Measurements from ENCODE around the gene BLMH. TPM values are rescaled to one million over a fixed set of nuclear protein-coding genes. Genes with fewer than 3 reads are reported as not detected.
A peak's percentile ranks its signal among the peaks of the same experiment; 100 is the strongest.

BLMH gene
- total RNA-seq, 1 donor from 2014 or later, result 87.1 TPM

DNA sequence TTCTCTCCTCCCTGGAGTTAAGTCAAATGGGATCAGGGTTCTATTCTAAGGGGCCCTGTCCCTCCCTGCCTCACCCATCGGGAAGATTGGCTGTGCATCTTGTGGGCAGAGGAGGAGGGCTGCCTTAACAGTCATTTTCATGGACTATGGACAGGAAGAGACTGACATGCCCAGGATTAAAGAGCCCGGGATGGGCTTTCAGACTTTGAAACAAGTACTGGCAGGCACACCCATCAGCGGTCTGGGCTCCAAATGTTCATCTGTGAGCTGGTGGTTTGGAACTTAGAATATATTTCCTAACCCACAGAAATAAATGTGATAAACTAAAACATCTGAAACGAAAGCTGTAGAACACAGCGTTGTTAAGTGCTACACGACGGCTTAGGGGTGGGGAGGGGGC lies 62.7 kb downstream of the BLMH start:
- no peak overlapping the region for H3K4me3 Mint-ChIP-seq
- no peak overlapping the region for H3K27ac Mint-ChIP-seq (ENCODE audit: unreplicated experiment)
- TF ChIP-seq, protein P1, sequence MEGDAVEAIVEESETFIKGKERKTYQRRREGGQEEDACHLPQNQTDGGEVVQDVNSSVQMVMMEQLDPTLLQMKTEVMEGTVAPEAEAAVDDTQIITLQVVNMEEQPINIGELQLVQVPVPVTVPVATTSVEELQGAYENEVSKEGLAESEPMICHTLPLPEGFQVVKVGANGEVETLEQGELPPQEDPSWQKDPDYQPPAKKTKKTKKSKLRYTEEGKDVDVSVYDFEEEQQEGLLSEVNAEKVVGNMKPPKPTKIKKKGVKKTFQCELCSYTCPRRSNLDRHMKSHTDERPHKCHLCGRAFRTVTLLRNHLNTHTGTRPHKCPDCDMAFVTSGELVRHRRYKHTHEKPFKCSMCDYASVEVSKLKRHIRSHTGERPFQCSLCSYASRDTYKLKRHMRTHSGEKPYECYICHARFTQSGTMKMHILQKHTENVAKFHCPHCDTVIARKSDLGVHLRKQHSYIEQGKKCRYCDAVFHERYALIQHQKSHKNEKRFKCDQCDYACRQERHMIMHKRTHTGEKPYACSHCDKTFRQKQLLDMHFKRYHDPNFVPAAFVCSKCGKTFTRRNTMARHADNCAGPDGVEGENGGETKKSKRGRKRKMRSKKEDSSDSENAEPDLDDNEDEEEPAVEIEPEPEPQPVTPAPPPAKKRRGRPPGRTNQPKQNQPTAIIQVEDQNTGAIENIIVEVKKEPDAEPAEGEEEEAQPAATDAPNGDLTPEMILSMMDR (conservative IDR thresholded peaks at IDR 0.05), result no peak
- DNase-seq (ENCODE audit: low read depth, low spot score), result no peak
- H3K4me1 Mint-ChIP-seq, result peaks cover 23% of the 10 kb centered on the region
- no peaks in the 10 kb centered on the region for H3K36me3 Mint-ChIP-seq (ENCODE audit: low read depth)
- H3K27me3 Mint-ChIP-seq (ENCODE audit: low read depth), result peaks cover 51% of the 10 kb centered on the region
- H3K9me3 Mint-ChIP-seq, result no peaks in the 10 kb centered on the region

DNA sequence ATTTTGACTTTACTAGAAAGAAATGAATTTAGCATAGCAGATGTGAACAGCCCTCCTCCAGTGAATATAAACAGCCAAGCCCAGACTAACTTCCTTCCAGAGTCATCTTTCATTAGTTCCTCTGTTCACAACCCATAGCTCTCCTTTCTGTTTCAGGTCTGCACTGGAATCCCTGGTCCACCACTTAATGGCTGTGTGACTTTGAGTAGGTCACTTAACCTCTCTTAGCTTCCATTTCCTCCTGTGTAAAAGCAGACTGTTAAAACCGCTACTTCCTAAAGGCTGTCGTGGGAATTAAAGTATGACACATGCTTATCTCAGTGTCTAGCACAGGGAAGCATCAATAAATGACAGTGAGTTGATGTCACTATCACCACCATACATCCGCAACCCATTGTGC lies 63.7 kb downstream of the BLMH start:
- no peaks in the 10 kb centered on the region for H3K36me3 Mint-ChIP-seq (ENCODE audit: low read depth)
- DNase-seq (ENCODE audit: low read depth, low spot score), result no peak
- H3K9me3 Mint-ChIP-seq, result no peaks in the 10 kb centered on the region
- peaks cover 33% of the 10 kb centered on the region for H3K4me1 Mint-ChIP-seq
- H3K27me3 Mint-ChIP-seq (ENCODE audit: low read depth), result peaks cover 41% of the 10 kb centered on the region
- TF ChIP-seq, protein P1 (conservative IDR thresholded peaks at IDR 0.05), result no peak
- no peak overlapping the region for H3K27ac Mint-ChIP-seq (ENCODE audit: unreplicated experiment)
- H3K4me3 Mint-ChIP-seq, result no peak overlapping the region

DNA sequence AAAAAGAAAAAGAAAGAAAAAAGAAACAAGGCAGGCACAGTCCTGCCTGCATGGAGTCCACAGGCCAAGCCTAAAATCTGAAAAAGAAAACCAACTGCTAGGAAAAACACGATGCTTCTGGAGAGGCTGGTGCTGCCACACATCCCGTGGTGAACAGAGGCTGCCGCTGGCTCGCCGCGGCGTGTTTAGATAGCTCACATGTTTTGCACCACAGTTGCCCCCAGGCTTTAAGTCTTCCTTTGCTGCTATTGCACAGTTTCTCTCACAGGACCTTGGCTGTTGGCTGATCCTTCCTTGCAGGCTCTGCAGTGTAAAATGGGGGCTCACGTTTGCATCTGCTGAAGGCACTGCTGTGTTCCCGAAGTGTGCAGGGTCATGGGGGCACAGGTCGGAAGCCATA lies 64.9 kb downstream of the BLMH start:
- no peaks in the 10 kb centered on the region for H3K9me3 Mint-ChIP-seq
- TF ChIP-seq, protein P1 (conservative IDR thresholded peaks at IDR 0.05), result no peak
- H3K27me3 Mint-ChIP-seq (ENCODE audit: low read depth), result peaks cover 29% of the 10 kb centered on the region
- peaks cover 45% of the 10 kb centered on the region for H3K4me1 Mint-ChIP-seq
- peak overlapping the region; percentile 17 for H3K27ac Mint-ChIP-seq (ENCODE audit: unreplicated experiment)
- H3K36me3 Mint-ChIP-seq (ENCODE audit: low read depth), result no peaks in the 10 kb centered on the region
- DNase-seq (ENCODE audit: low read depth, low spot score), result no peak
- H3K4me3 Mint-ChIP-seq, result peak overlapping the region; percentile 32

- Mint-ChIP-seq H3K4me3 (no peak overlapping the region), H3K36me3 (ENCODE audit: low read depth) (no peaks in the 10 kb centered on the region), H3K4me1 (peaks cover 49% of the 10 kb centered on the region), H3K9me3 (no peaks in the 10 kb centered on the region), H3K27me3 (ENCODE audit: low read depth) (peaks cover 25% of the 10 kb centered on the region), H3K27ac (ENCODE audit: unreplicated experiment) (no peak overlapping the region)
- no peak for DNase-seq (ENCODE audit: low read depth, low spot score)
- TF ChIP-seq, protein P1 (conservative IDR thresholded peaks at IDR 0.05), result no peak
Measured at GRCh38 chr17:30225919-30226553, 65.7 kb downstream of the BLMH start.

- H3K27ac Mint-ChIP-seq (ENCODE audit: unreplicated experiment), result no peak overlapping the region
- H3K27me3 Mint-ChIP-seq (ENCODE audit: low read depth), result peaks cover 16% of the 10 kb centered on the region
- no peak overlapping the region for H3K4me3 Mint-ChIP-seq
- peaks cover 49% of the 10 kb centered on the region for H3K4me1 Mint-ChIP-seq
- H3K36me3 Mint-ChIP-seq (ENCODE audit: low read depth), result no peaks in the 10 kb centered on the region
- DNase-seq (ENCODE audit: low read depth, low spot score), result no peak
- TF ChIP-seq, protein P1 (conservative IDR thresholded peaks at IDR 0.05), result no peak
- H3K9me3 Mint-ChIP-seq, result no peaks in the 10 kb centered on the region
Measured at GRCh38 chr17:30225112-30225511, 66.6 kb downstream of the BLMH start.
